Left ventricle myocardium inferior (tissue), 1 donor: ENCODE measurements around the gene CHST13. TPM values are rescaled to one million over a fixed set of nuclear protein-coding genes. Genes with fewer than 3 reads are reported as not detected.

Source experiments
- DNase-seq: peaks from one replicate; pipeline ENCODE4 v3.0.0-alpha.2; 2020
- H3K27ac ChIP-seq: fragments of 200-600 bp; replicated peaks from 2 replicates; pipeline ENCODE4 v1.8.0; 2021
- H3K27me3 ChIP-seq: fragments of 200-600 bp; 2 replicates; pipeline ENCODE4 v1.8.0; 2021; ENCODE audit warnings: low read depth
- H3K36me3 ChIP-seq: fragments of 200-600 bp; 2 replicates; pipeline ENCODE4 v1.8.0; 2021
- H3K4me1 ChIP-seq: fragments of 200-600 bp; 2 replicates; pipeline ENCODE4 v1.8.0; 2021
- H3K4me3 ChIP-seq: fragments of 200-600 bp; 2 replicates; pipeline ENCODE4 v1.8.0; 2021; ENCODE audit warnings: mild to moderate bottlenecking, moderate library complexity
- H3K9me3 ChIP-seq: fragments of 200-600 bp; replicated peaks from 2 replicates; pipeline ENCODE4 v1.8.0; 2021
- intact Hi-C: fragments of 100-400 bp; cut with micrococcal nuclease; formaldehyde crosslinking; loops from one replicate; pipeline ENCODE4 v1.11.0; 2022
- total RNA-seq: library from RNA; stranded (reverse); fragmentation: NEBNext Ultra II Directional; extraction: Animal tissue kit (Norgen Biotek cat#: 25700); gene quantifications from one replicate; pipeline ENCODE4 v1.2.1, GENCODE V29; 2021
- TF ChIP-seq, protein P1 (sequence below): fragments of 200-600 bp; IDR thresholded peaks from 2 replicates; pipeline ENCODE4 v1.8.0; 2021; ENCODE audit warnings: antibody characterized with exemption, mild to moderate bottlenecking, borderline replicate concordance
- donor health status: DM: no; HTN: yes; CAD: no; lungs with severe emphysema.

Gene CHST13
- total RNA-seq, 1 donor from 2014 or later = 0.11 TPM

DNA sequence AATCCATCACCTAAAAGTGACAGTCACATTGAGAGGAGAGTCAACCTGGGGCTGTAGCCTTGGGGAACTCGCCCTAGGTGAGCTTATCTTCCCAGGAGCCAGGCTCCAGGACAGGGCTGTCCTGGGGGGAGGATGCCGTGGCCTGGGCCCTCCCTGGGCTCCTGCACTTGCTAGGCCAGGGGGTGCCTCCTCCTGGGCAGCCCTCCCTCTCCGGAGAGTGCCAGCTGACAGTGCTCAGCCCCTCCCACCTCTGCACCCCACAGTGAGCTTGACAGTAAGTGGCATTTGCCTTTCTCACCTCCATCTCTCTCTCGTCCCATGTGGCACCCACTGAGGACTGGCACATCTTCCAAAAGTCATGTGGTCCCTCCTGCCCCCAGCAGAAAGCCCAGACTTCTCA is 25.5 kb upstream of the CHST13 start:
- H3K9me3 ChIP-seq = no peaks in the 10 kb centered on the region
- no peaks in the 10 kb centered on the region for H3K36me3 ChIP-seq
- H3K4me1 ChIP-seq = peaks cover 6% of the 10 kb centered on the region
- H3K27me3 ChIP-seq = peaks cover 8% of the 10 kb centered on the region
- TF ChIP-seq, protein P1, sequence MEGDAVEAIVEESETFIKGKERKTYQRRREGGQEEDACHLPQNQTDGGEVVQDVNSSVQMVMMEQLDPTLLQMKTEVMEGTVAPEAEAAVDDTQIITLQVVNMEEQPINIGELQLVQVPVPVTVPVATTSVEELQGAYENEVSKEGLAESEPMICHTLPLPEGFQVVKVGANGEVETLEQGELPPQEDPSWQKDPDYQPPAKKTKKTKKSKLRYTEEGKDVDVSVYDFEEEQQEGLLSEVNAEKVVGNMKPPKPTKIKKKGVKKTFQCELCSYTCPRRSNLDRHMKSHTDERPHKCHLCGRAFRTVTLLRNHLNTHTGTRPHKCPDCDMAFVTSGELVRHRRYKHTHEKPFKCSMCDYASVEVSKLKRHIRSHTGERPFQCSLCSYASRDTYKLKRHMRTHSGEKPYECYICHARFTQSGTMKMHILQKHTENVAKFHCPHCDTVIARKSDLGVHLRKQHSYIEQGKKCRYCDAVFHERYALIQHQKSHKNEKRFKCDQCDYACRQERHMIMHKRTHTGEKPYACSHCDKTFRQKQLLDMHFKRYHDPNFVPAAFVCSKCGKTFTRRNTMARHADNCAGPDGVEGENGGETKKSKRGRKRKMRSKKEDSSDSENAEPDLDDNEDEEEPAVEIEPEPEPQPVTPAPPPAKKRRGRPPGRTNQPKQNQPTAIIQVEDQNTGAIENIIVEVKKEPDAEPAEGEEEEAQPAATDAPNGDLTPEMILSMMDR = no peak
- no peak overlapping the region for H3K27ac ChIP-seq
- no peak for DNase-seq
- intact Hi-C loops = no loop called here
- H3K4me3 ChIP-seq = no peak overlapping the region

DNA sequence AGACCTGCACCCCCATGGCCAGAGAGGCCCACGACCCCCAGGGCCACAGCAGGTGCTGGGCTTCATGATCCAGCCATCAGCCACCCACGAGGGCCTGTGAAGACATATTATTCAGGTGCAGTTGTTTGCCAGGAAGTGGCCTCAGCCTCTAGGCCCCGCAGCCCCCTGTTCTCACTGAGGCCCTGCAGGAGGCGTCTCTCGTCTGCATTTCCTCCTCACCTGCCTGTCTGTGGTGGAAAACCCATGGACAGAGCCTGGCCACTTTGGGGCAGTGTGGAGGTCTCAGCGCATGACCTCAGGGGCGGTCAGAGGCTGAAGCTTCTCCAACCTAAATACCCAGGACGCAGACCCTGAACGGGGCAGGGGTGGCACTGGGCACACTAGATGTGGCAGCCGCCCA is 25.0 kb upstream of the CHST13 start:
- no peaks in the 10 kb centered on the region for H3K9me3 ChIP-seq
- TF ChIP-seq, protein P1 = no peak

DNA sequence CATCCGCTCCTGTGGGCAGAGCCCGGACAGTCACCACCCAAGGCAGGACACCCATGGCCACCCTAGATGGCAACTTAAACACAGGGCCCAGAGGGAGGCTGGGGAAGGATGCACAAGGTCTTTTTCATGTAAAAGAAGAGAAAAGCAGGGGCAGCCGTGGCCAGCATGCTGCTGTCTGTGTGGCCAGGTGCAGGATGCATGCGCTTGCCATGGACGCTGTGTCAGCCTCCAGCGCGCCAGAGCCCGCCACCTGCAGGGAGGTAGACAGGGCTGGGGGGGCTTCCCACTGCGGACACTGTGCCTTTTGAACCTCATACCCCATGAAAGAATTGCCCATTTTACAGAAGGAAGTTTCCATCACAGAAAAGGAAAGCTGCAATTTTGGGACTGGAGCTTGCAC is 24.6 kb upstream of the CHST13 start:
- H3K36me3 ChIP-seq = no peaks in the 10 kb centered on the region
- peaks cover 6% of the 10 kb centered on the region for H3K4me1 ChIP-seq
- H3K4me3 ChIP-seq = no peak overlapping the region
- DNase-seq = no peak
- no peak overlapping the region for H3K27ac ChIP-seq
- intact Hi-C loops = no loop called here
- H3K27me3 ChIP-seq = peaks cover 9% of the 10 kb centered on the region
- H3K9me3 ChIP-seq = no peaks in the 10 kb centered on the region
- TF ChIP-seq, protein P1 = no peak

More for the DNA sequence above, 25.0 kb upstream of the CHST13 start:
- no peak for DNase-seq
- no peak overlapping the region for H3K27ac ChIP-seq
- no peaks in the 10 kb centered on the region for H3K36me3 ChIP-seq
- intact Hi-C loops = no loop called here
- peaks cover 8% of the 10 kb centered on the region for H3K27me3 ChIP-seq
- peaks cover 6% of the 10 kb centered on the region for H3K4me1 ChIP-seq
- no peak overlapping the region for H3K4me3 ChIP-seq

DNA sequence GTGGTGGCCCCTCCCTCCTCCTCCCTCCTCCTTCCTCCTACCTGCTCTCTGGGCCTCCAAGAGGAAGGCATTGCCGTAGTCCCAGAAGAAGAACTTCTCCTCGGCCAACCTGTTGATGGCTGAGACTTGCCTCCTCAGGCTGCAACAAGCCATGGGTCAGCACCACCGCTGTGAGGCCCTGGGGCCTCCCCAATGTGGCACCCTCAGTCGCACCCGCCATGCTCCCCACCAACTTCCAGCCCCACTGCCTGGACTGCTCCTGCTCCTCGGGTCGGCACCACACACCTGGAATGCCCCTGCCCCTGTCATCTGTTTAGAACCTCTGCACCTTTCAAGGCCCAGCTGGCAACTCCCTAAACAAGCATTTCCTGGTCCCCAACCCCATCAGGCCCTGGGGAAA is 23.9 kb upstream of the CHST13 start:
- H3K4me1 ChIP-seq = peaks cover 6% of the 10 kb centered on the region
- H3K9me3 ChIP-seq = no peaks in the 10 kb centered on the region
- TF ChIP-seq, protein P1 = no peak
- no peak overlapping the region for H3K27ac ChIP-seq
- peaks cover 15% of the 10 kb centered on the region for H3K27me3 ChIP-seq
- H3K36me3 ChIP-seq = no peaks in the 10 kb centered on the region
- H3K4me3 ChIP-seq = no peak overlapping the region
- intact Hi-C loops = no loop called here
- DNase-seq = no peak

DNA sequence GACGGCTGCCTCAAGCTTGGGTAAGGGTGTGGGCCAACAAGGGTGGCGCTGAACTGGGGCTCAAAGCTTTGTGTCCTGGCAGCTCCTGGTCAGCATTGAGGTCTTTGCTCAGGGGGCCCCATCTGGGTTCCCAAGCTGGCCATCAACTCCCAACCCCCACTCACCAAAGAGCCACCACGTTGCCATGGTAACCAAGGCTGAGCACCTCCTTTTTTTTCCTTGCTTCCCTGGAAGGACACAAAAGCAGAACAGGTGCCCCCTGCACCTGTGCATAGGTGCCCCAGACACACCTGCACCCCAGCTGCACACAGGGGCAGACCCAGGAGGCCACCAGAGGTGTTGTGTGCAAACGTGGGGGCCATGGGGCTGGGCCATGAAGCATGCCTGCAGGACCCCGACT is 22.9 kb upstream of the CHST13 start:
- Histone ChIP-seq H3K27me3 (peaks cover 21% of the 10 kb centered on the region), H3K4me3 (no peak overlapping the region), H3K9me3 (no peaks in the 10 kb centered on the region), H3K36me3 (no peaks in the 10 kb centered on the region), H3K4me1 (peaks cover 6% of the 10 kb centered on the region), H3K27ac (no peak overlapping the region)
- no peak for DNase-seq
- TF ChIP-seq, protein P1 = no peak
- intact Hi-C loops = no loop called here

DNA sequence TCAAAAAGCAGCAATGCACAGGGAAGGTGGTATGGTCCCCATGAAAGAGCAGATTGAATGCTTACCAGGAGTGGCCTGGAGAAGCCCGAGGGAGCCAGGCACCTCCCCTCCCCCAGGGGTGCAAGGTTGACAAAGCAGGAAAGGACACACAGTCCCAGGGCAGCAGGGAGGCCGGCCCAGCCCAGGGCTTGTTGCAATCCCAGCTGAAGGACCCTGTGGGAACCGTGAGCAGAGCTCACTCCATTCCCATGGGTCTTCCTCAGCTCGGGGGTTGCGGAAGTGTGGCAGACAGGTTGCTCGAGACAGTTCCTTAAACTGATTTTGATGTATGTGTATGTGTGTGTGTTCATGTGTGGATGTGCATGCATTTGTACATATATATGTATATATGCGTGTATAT is 22.2 kb upstream of the CHST13 start:
- TF ChIP-seq, protein P1 = no peak
- Histone ChIP-seq H3K36me3 (no peaks in the 10 kb centered on the region), H3K27me3 (peaks cover 24% of the 10 kb centered on the region), H3K27ac (no peak overlapping the region), H3K4me3 (no peak overlapping the region), H3K4me1 (peaks cover 6% of the 10 kb centered on the region), H3K9me3 (no peaks in the 10 kb centered on the region)
- peak; percentile 36 for DNase-seq
- intact Hi-C loops = no loop called here
